A549 (cell line): ENCODE results near the gene SYK. TPM values are rescaled to one million over a fixed set of nuclear protein-coding genes. Genes with fewer than 3 reads are reported as not detected.

Source experiments
- ATAC-seq, 2 experiments: fragments of 200-7000 bp in 1 of 2; fragments of >200 bp in 1 of 2; cut with Nextera tagmentation in 1 of 2; cut with Tn5 transposase in 1 of 2; 3 replicates each; pipeline versions ENCODE4 v1.8.0 to v1.9.1; 2018 to 2020; ENCODE audit warnings: mild to moderate bottlenecking in 1 of 2, moderate library complexity in 1 of 2
- CTCF ChIA-PET: fragments of 300-600 bp; sonication (Branson Sonifier 250); formaldehyde crosslinking; extraction: SDS; loops from one replicate; lab custom pipeline; 2021; ENCODE audit warnings: antibody characterized with exemption, inconsistent platforms; lab: Yijun Ruan, JAX
- POLR2A ChIA-PET: fragments of 350-600 bp; formaldehyde crosslinking; extraction: SDS; loops from one replicate; lab custom pipeline; 2021; ENCODE audit warnings: antibody characterized with exemption, inconsistent platforms; lab: Yijun Ruan, JAX
- DNase-seq, 2 experiments: peaks; one replicate each; pipeline versions ENCODE4 v3.0.0 to v3.0.0-alpha.2; 2011 to 2016; ENCODE audit warnings: low read depth in 1 of 2, low spot score in 1 of 2
- FAIRE-seq: peaks from 2 replicates; lab custom pipeline; 2011; peaks lifted over from hg19 to GRCh38; lab: Jason Lieb, UNC
- H3K27ac ChIP-seq, 2 experiments: fragments of >200 bp; sonication (Bioruptor Twin); formaldehyde crosslinking; 3 replicates each; pipeline ENCODE4 v1.5.1; 2016 to 2017
- H3K4me1 ChIP-seq: fragments of >200 bp; sonication (Bioruptor Twin); formaldehyde crosslinking; 3 replicates; pipeline ENCODE4 v1.6.1; 2016
- H3K4me2 ChIP-seq: fragments of >200 bp; sonication (Bioruptor Twin); formaldehyde crosslinking; 3 replicates; pipeline ENCODE4 v1.6.1; 2016
- H3K4me3 ChIP-seq: fragments of >200 bp; sonication (Bioruptor Twin); formaldehyde crosslinking; 3 replicates; pipeline ENCODE4 v1.5.1; 2016
- H3K9me3 ChIP-seq: fragments of >200 bp; sonication (Bioruptor Twin); formaldehyde crosslinking; 3 replicates; pipeline ENCODE4 v1.6.1; 2016
- BHLHE40 ChIP-seq: IDR thresholded peaks from 2 replicates; pipeline ENCODE4 v1.6.1; 2012; ENCODE audit warnings: low read depth, low read length, inconsistent platforms
- CBX2 ChIP-seq: fragments of 200-600 bp; sonication (generic); IDR thresholded peaks from 2 replicates; pipeline ENCODE4 v1.6.1; 2016; ENCODE audit warnings: low read depth, mild to moderate bottlenecking, borderline replicate concordance
- CBX8 ChIP-seq: fragments of 200-600 bp; sonication (generic); IDR thresholded peaks from 2 replicates; pipeline ENCODE4 v1.6.1; 2016
- CEBPB ChIP-seq, 2 experiments: fragments of >200 bp in 1 of 2; sonication (Bioruptor Twin) in 1 of 2; formaldehyde crosslinking in 1 of 2; IDR thresholded peaks; 2 replicates each; pipeline ENCODE4 v1.6.1; 2012 to 2016
- CHD2 ChIP-seq: fragments of 150-350 bp; IDR thresholded peaks from 2 replicates; pipeline ENCODE4 v1.6.1; 2014; ENCODE audit warnings: low read length; ENCODE audit not compliant: partially characterized antibody
- CHD4 ChIP-seq: fragments of 200-600 bp; sonication (generic); IDR thresholded peaks from 2 replicates; pipeline ENCODE4 v1.6.1; 2016; ENCODE audit warnings: antibody characterized with exemption, mild to moderate bottlenecking, borderline replicate concordance
- ELK1 ChIP-seq: fragments of 150-350 bp; IDR thresholded peaks from 2 replicates; pipeline ENCODE4 v1.6.1; 2014; ENCODE audit warnings: low read depth, mild to moderate bottlenecking, low read length
- ESRRA ChIP-seq: fragments of 150-350 bp; IDR thresholded peaks from 2 replicates; pipeline ENCODE4 v1.6.1; 2014; ENCODE audit warnings: mild to moderate bottlenecking, low read length, borderline replicate concordance
- FOSL2 ChIP-seq, 2 experiments: fragments of 450-650 bp in 1 of 2; fragments of >200 bp in 1 of 2; sonication (Bioruptor Twin) in 1 of 2; formaldehyde crosslinking; IDR thresholded peaks; 2 replicates each; pipeline versions ENCODE4 v1.5.0 to v1.6.1; 2016 to 2020; ENCODE audit warnings: mild to moderate bottlenecking in 1 of 2, moderate library complexity in 1 of 2
- FOXS1 ChIP-seq: fragments of 250-450 bp; sonication (Bioruptor Pico); IDR thresholded peaks from 2 replicates; pipeline ENCODE4 v1.5.0; 2020; ENCODE audit warnings: mild to moderate bottlenecking, moderate library complexity
- GATA3 ChIP-seq: IDR thresholded peaks from 2 replicates; pipeline ENCODE4 v1.6.1; 2012; ENCODE audit warnings: borderline replicate concordance
- HOXA7 ChIP-seq: fragments of 250-450 bp; sonication (Bioruptor Pico); IDR thresholded peaks from 2 replicates; pipeline ENCODE4 v1.5.0; 2020; ENCODE audit warnings: mild to moderate bottlenecking, moderate library complexity
- HOXB13 ChIP-seq: fragments of 250-450 bp; sonication (Bioruptor Pico); IDR thresholded peaks from 2 replicates; pipeline ENCODE4 v1.5.0; 2020; ENCODE audit warnings: low read depth, mild to moderate bottlenecking, moderate library complexity
- HOXB5 ChIP-seq: fragments of 250-450 bp; sonication (Bioruptor Pico); IDR thresholded peaks from 2 replicates; pipeline ENCODE4 v1.5.0; 2020; ENCODE audit warnings: mild to moderate bottlenecking, moderate library complexity
- KDM1A ChIP-seq: fragments of 200-600 bp; sonication (generic); IDR thresholded peaks from 2 replicates; pipeline ENCODE4 v1.6.1; 2016; ENCODE audit warnings: low read depth, mild to moderate bottlenecking
- MAFK ChIP-seq: fragments of 450-650 bp; IDR thresholded peaks from 2 replicates; pipeline ENCODE4 v1.6.1; 2014; ENCODE audit not compliant: partially characterized antibody
- MAZ ChIP-seq: fragments of 150-350 bp; IDR thresholded peaks from 2 replicates; pipeline ENCODE4 v1.6.1; 2014; ENCODE audit warnings: antibody characterized with exemption, low read depth, low read length, borderline replicate concordance
- MYC ChIP-seq: IDR thresholded peaks from 2 replicates; pipeline ENCODE4 v1.6.1; 2012; ENCODE audit warnings: mild to moderate bottlenecking, inconsistent platforms, low read length, improper control_type of control experiment, borderline replicate concordance
- NFE2L2 ChIP-seq: fragments of 150-350 bp; conservative IDR thresholded peaks from 2 replicates; pipeline ENCODE4 v1.6.1; 2014; ENCODE audit warnings: low read length
- RAD21 ChIP-seq, 2 experiments: fragments of >200 bp in 1 of 2; sonication (Bioruptor Twin) in 1 of 2; formaldehyde crosslinking in 1 of 2; IDR thresholded peaks in 1 of 2; conservative IDR thresholded peaks in 1 of 2; 2 replicates in 1 of 2; 3 replicates in 1 of 2; pipeline ENCODE4 v1.6.1; 2012 to 2018; ENCODE audit warnings: inconsistent platforms in 1 of 2
- RCOR1 ChIP-seq: fragments of 150-350 bp; IDR thresholded peaks from 2 replicates; pipeline ENCODE4 v1.6.1; 2014; ENCODE audit warnings: antibody characterized with exemption, low read length, low read depth
- RFX5 ChIP-seq: fragments of 450-650 bp; IDR thresholded peaks from 2 replicates; pipeline ENCODE4 v1.7.1; 2014; ENCODE audit warnings: antibody characterized with exemption, mild to moderate bottlenecking, moderate library complexity
- RNF2 ChIP-seq: fragments of 200-600 bp; sonication (generic); IDR thresholded peaks from 2 replicates; pipeline ENCODE4 v1.6.1; 2016; ENCODE audit warnings: low read depth, mild to moderate bottlenecking, antibody characterized with exemption, moderate library complexity, borderline replicate concordance
- SMC3 ChIP-seq: fragments of >200 bp; sonication (Bioruptor Twin); formaldehyde crosslinking; IDR thresholded peaks from 3 replicates; pipeline ENCODE4 v1.6.1; 2018; ENCODE audit warnings: inconsistent platforms
- TFCP2L1 ChIP-seq: fragments of 250-450 bp; sonication (Bioruptor Pico); IDR thresholded peaks from 2 replicates; pipeline ENCODE4 v1.5.0; 2021; ENCODE audit warnings: mild to moderate bottlenecking
- ZC3H11A ChIP-seq: fragments of 450-650 bp; IDR thresholded peaks from 2 replicates; pipeline ENCODE4 v1.6.1; 2014; ENCODE audit warnings: antibody characterized with exemption, mild to moderate bottlenecking
- ZFP36 ChIP-seq: fragments of 450-650 bp; IDR thresholded peaks from 2 replicates; pipeline ENCODE4 v1.6.1; 2014; ENCODE audit warnings: borderline replicate concordance; ENCODE audit not compliant: partially characterized antibody
- ZNF302 ChIP-seq: fragments of 250-450 bp; sonication (Bioruptor Pico); IDR thresholded peaks from 2 replicates; pipeline ENCODE4 v1.9.0; 2021; ENCODE audit warnings: inconsistent platforms, mild to moderate bottlenecking, moderate library complexity
- WGBS: methylation state at CpG from one replicate; pipeline ENCODE4 v1.1.6; 2017; ENCODE audit errors: missing lambda C conversion rate; 5-methylcytosine and 5-hydroxymethylcytosine counted together
- polyA plus RNA-seq, 4 experiments: library from polyadenylated mRNA; depleted of rRNA in 3 of 4; stranded (reverse); fragments of >200 nt; fragmentation: RNase III in 1 of 4; extraction: RNeasy Plus Mini Kit Qiagen cat#74134 plus additional on column Dnase treatment in 1 of 4; gene quantifications; 2 replicates in 3 of 4; 3 replicates in 1 of 4; pipeline ENCODE4 v1.2.3, GENCODE V29; 2011 to 2017
- TF ChIP-seq, protein P1 (sequence below): fragments of >200 bp; sonication (Bioruptor Twin); formaldehyde crosslinking; IDR thresholded peaks from 3 replicates; pipeline ENCODE4 v1.5.1; 2016
- TF ChIP-seq, protein P2 (sequence below): IDR thresholded peaks from 2 replicates; pipeline ENCODE4 v1.6.1; 2012
- TF ChIP-seq, protein P3 (sequence below): fragments of 250-450 bp; sonication (Bioruptor Pico); IDR thresholded peaks from 2 replicates; pipeline ENCODE4 v1.5.0; 2020; ENCODE audit warnings: low read depth, mild to moderate bottlenecking, moderate library complexity

The SYK gene
- polyA plus RNA-seq, 2 of the 4 experiments (the other 2 are of a cell fraction) = 0.01 to 0.03 TPM

GRCh38 chr9:90773617-90774016 is 28.0 kb upstream of the SYK start:
- WGBS = 74% methylated on average over 1 of the region's 1 CpG
- Histone ChIP-seq H3K9me3 (peaks cover 3% of the 10 kb centered on the region; the same call in 1 of the 3 replicates), H3K27ac (no peak overlapping the region), H3K4me2 (no peak overlapping the region), H3K4me3 (no peak overlapping the region), H3K4me1 (no peaks in the 10 kb centered on the region)
- no peak for DNase-seq
- ChIA-PET CTCF (interaction anchor here (1.9 kb wide), 1 partner anchor 9 kb away, joined by 7 read pairs; no protein-coding TSS in a partner anchor), POLR2A (no interaction called here)
- TF ChIP-seq, protein P1, sequence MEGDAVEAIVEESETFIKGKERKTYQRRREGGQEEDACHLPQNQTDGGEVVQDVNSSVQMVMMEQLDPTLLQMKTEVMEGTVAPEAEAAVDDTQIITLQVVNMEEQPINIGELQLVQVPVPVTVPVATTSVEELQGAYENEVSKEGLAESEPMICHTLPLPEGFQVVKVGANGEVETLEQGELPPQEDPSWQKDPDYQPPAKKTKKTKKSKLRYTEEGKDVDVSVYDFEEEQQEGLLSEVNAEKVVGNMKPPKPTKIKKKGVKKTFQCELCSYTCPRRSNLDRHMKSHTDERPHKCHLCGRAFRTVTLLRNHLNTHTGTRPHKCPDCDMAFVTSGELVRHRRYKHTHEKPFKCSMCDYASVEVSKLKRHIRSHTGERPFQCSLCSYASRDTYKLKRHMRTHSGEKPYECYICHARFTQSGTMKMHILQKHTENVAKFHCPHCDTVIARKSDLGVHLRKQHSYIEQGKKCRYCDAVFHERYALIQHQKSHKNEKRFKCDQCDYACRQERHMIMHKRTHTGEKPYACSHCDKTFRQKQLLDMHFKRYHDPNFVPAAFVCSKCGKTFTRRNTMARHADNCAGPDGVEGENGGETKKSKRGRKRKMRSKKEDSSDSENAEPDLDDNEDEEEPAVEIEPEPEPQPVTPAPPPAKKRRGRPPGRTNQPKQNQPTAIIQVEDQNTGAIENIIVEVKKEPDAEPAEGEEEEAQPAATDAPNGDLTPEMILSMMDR = peak; percentile 16; the same call in 1 of the 3 replicates
- TF ChIP-seq FOXS1 (CRISPR knock-in tag) (no peak), RFX5 (no peak), RAD21 (conservative IDR thresholded peaks at IDR 0.05 in 1 of 2, IDR thresholded peaks at IDR 0.05 in 1 of 2) (peak in 1 of 2 experiments; percentile 40; a peak in 2 of 5 replicates)
- FAIRE-seq = no peak
- peak; percentile 59 to 60; a peak in 3 of 6 replicates for ATAC-seq

GRCh38 chr9:90774071-90774470 is 27.5 kb upstream of the SYK start:
- Histone ChIP-seq H3K4me3 (no peak overlapping the region), H3K9me3 (no peaks in the 10 kb centered on the region)
- FAIRE-seq (no peak), DNase-seq (no peak)
- CTCF ChIA-PET = interaction anchor here (1.9 kb wide), 1 partner anchor 9 kb away, joined by 7 read pairs; no protein-coding TSS in a partner anchor
- POLR2A ChIA-PET = no interaction called here
- no peak for TF ChIP-seq SMC3
- TF ChIP-seq, protein P2, sequence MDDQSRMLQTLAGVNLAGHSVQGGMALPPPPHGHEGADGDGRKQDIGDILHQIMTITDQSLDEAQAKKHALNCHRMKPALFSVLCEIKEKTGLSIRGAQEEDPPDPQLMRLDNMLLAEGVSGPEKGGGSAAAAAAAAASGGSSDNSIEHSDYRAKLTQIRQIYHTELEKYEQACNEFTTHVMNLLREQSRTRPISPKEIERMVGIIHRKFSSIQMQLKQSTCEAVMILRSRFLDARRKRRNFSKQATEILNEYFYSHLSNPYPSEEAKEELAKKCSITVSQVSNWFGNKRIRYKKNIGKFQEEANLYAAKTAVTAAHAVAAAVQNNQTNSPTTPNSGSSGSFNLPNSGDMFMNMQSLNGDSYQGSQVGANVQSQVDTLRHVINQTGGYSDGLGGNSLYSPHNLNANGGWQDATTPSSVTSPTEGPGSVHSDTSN = no peak
- TF ChIP-seq TFCP2L1 (CRISPR knock-in tag) = no peak
- no peak for TF ChIP-seq CBX2
- no peak for TF ChIP-seq NFE2L2
- TF ChIP-seq FOSL2 (IDR thresholded peaks at IDR 0.05) = no peak
- TF ChIP-seq FOSL2 (CRISPR knock-in tag; IDR thresholded peaks at IDR 0.05) = no peak
- no peak for TF ChIP-seq ZFP36
- TF ChIP-seq MAFK = no peak
- no peak for TF ChIP-seq KDM1A
- TF ChIP-seq ZNF302 (CRISPR knock-in tag) = no peak
- TF ChIP-seq, all 56 proteins: peak for 0
- Histone ChIP-seq H3K27ac (no peak overlapping the region), H3K4me1 (no peaks in the 10 kb centered on the region), H3K4me2 (no peak overlapping the region)
- 31% methylated on average over 3 of the region's 3 CpGs for WGBS
- ATAC-seq = no peak

DNA sequence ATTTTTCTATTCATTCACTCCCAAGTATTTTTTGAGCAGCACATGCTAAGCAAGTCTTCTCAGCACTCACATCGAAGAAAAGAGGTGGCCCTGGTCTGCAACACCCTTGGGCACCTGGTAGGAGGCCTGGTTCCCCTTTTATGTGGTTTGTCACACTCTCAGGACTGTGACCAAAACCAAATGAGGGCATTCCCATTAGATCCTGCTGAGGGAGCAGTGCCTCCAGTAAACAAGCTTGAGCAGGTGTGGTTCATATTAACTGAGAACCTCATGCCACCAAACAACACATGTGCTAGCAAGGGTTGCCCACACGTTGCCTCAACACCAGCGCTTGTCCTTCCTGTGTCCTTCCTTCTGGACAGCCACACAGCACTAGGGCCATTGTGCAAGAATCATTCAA is 26.9 kb upstream of the SYK start:
- no peaks in the 10 kb centered on the region for H3K9me3 ChIP-seq
- DNase-seq (no peak), ATAC-seq (no peak), FAIRE-seq (no peak)
- ChIA-PET POLR2A (no interaction called here), CTCF (interaction anchor here (1.9 kb wide), 1 partner anchor 8 kb away, joined by 7 read pairs; no protein-coding TSS in a partner anchor)
- H3K4me2 ChIP-seq = no peak overlapping the region
- no peaks in the 10 kb centered on the region for H3K4me1 ChIP-seq
- 4% methylated on average over 3 of the region's 3 CpGs for WGBS
- no peak overlapping the region for H3K4me3 ChIP-seq
- H3K27ac ChIP-seq = no peak overlapping the region
- no peak for TF ChIP-seq MAZ
- no peak for TF ChIP-seq MYC
- TF ChIP-seq CBX8 = no peak
- TF ChIP-seq GATA3 = no peak
- no peak for TF ChIP-seq HOXA7 (CRISPR knock-in tag)
- no peak for TF ChIP-seq HOXB5 (CRISPR knock-in tag)
- TF ChIP-seq, protein P3, sequence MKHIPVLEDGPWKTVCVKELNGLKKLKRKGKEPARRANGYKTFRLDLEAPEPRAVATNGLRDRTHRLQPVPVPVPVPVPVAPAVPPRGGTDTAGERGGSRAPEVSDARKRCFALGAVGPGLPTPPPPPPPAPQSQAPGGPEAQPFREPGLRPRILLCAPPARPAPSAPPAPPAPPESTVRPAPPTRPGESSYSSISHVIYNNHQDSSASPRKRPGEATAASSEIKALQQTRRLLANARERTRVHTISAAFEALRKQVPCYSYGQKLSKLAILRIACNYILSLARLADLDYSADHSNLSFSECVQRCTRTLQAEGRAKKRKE (CRISPR knock-in tag) = no peak
- TF ChIP-seq CEBPB (IDR thresholded peaks at IDR 0.05) = no peak
- no peak for TF ChIP-seq CHD2
- TF ChIP-seq ESRRA = no peak
- no peak for TF ChIP-seq HOXB13 (CRISPR knock-in tag)
- TF ChIP-seq CHD4 = no peak
- TF ChIP-seq ZC3H11A = no peak
- no peak for TF ChIP-seq BHLHE40
- TF ChIP-seq RNF2 = no peak
- TF ChIP-seq ELK1 = no peak
- no peak for TF ChIP-seq MAFK
- TF ChIP-seq RCOR1 = no peak
